Endodermal cell (in vitro differentiated cells): ENCODE measurements around the gene MID1. TPM values are rescaled to one million over a fixed set of nuclear protein-coding genes. Genes with fewer than 3 reads are reported as not detected.
A peak's percentile ranks its signal among the peaks of the same experiment; 100 is the strongest.

Experiments
- DNase-seq: peaks from one replicate; pipeline ENCODE4 v3.0.0-alpha.2; 2017
- H3K27ac ChIP-seq: 2 replicates; pipeline ENCODE4 v1.5.1; 2013; ENCODE audit warnings: mild to moderate bottlenecking, low read depth, low read length, moderate library complexity
- H3K27me3 ChIP-seq: 2 replicates; pipeline ENCODE4 v1.6.1; 2013; ENCODE audit warnings: mild to moderate bottlenecking, low read length, moderate library complexity; ENCODE audit not compliant: insufficient read depth, control insufficient read depth, poor library complexity, severe bottlenecking
- H3K36me3 ChIP-seq: 2 replicates; pipeline ENCODE4 v1.7.0; 2013; ENCODE audit warnings: mild to moderate bottlenecking, low read length, moderate library complexity; ENCODE audit not compliant: control insufficient read depth, insufficient read depth
- H3K4me1 ChIP-seq: one replicate; pipeline ENCODE4 v1.7.0; 2013; ENCODE audit warnings: low read length; ENCODE audit not compliant: control insufficient read depth, insufficient read depth
- H3K4me3 ChIP-seq: 2 replicates; pipeline ENCODE4 v1.5.1; 2013; ENCODE audit warnings: mild to moderate bottlenecking, low read length, moderate library complexity
- H3K9ac ChIP-seq: 2 replicates; pipeline ENCODE4 v1.6.1; 2013; ENCODE audit warnings: mild to moderate bottlenecking, low read length, moderate library complexity; ENCODE audit not compliant: poor library complexity, severe bottlenecking; ENCODE audit errors: extremely low read depth
- H3K9me3 ChIP-seq: 2 replicates; pipeline ENCODE4 v1.6.1; 2013; ENCODE audit warnings: mild to moderate bottlenecking, low read length, moderate library complexity; ENCODE audit not compliant: control insufficient read depth
- H3K27ac Mint-ChIP-seq: 2 replicates; pipeline ENCODE4 v1.8.0; 2020; ENCODE audit warnings: mixed read lengths
- H3K27me3 Mint-ChIP-seq: 2 replicates; pipeline ENCODE4 v1.8.0; 2021; ENCODE audit warnings: mild to moderate bottlenecking, mixed read lengths; ENCODE audit not compliant: insufficient read depth
- H3K36me3 Mint-ChIP-seq: 2 replicates; pipeline ENCODE4 v1.8.0; 2020; ENCODE audit warnings: low read depth, mixed read lengths
- H3K4me1 Mint-ChIP-seq: 2 replicates; pipeline ENCODE4 v1.8.0; 2020; ENCODE audit warnings: mixed read lengths
- H3K4me3 Mint-ChIP-seq: 2 replicates; pipeline ENCODE4 v1.8.0; 2020; ENCODE audit warnings: mild to moderate bottlenecking, moderate library complexity, mixed read lengths
- H3K9me3 Mint-ChIP-seq: 2 replicates; pipeline ENCODE4 v1.8.0; 2020; ENCODE audit warnings: mild to moderate bottlenecking, mixed read lengths
- CTCF ChIP-seq: fragments of 200-600 bp; sonication (generic); conservative IDR thresholded peaks from 2 replicates; pipeline ENCODE4 v1.5.0; 2021; ENCODE audit warnings: antibody characterized with exemption, mild to moderate bottlenecking
- WGBS, 2 experiments: methylation state at CpG; one replicate each; pipeline versions ENCODE4 v1.1.5 to v1.1.7; 2013; ENCODE audit warnings: missing lambda C conversion rate in 2 of 2, mixed read lengths in 1 of 2; ENCODE audit not compliant: insufficient coverage in 1 of 2, insufficient read length in 1 of 2; 5-methylcytosine and 5-hydroxymethylcytosine counted together
- total RNA-seq, 2 donors: library from RNA; stranded (reverse); fragmentation: NEBNext Ultra II Directional in 1 of 2; extraction: Animal tissue kit (Norgen Biotek cat#: 25700) in 1 of 2; gene quantifications; 2 replicates in 1 of 2; 3 replicates in 1 of 2; pipeline ENCODE4 v1.2.1, GENCODE V29; 2021

Gene MID1
- total RNA-seq, 2 donors from 2014 or later, result 23.5 to 24.9 TPM

GRCh38 chrX:10447564-10448214 is 172.7 kb downstream of the MID1 start:
- H3K27me3 Mint-ChIP-seq, result peaks cover 3% of the 10 kb centered on the region
- 97 to 100% methylated on average over 1 to 2 of the region's 4 CpGs for WGBS, 2 experiments
- no peak overlapping the region for H3K4me3 Mint-ChIP-seq
- H3K9me3 Mint-ChIP-seq, result peaks cover 61% of the 10 kb centered on the region
- no peaks in the 10 kb centered on the region for H3K4me1 ChIP-seq
- no peak overlapping the region for H3K4me3 ChIP-seq
- no peak for TF ChIP-seq CTCF
- H3K36me3 ChIP-seq, result no peaks in the 10 kb centered on the region
- H3K9ac ChIP-seq, result no peak overlapping the region
- DNase-seq, result no peak
- no peak overlapping the region for H3K27ac ChIP-seq
- H3K9me3 ChIP-seq, result no peaks in the 10 kb centered on the region
- peaks cover 13% of the 10 kb centered on the region for H3K36me3 Mint-ChIP-seq
- no peaks in the 10 kb centered on the region for H3K27me3 ChIP-seq
- no peaks in the 10 kb centered on the region for H3K4me1 Mint-ChIP-seq
- no peak overlapping the region for H3K27ac Mint-ChIP-seq

- Histone ChIP-seq H3K36me3 (no peaks in the 10 kb centered on the region), H3K27ac (no peak overlapping the region), H3K27me3 (no peaks in the 10 kb centered on the region), H3K9ac (no peak overlapping the region), H3K9me3 (no peaks in the 10 kb centered on the region), H3K4me3 (no peak overlapping the region), H3K4me1 (no peaks in the 10 kb centered on the region)
- 72% methylated on average over 2 of the region's 2 CpGs; no CpG with 5 or more reads in 1 of the 2 experiments for WGBS, 2 experiments
- Mint-ChIP-seq H3K4me3 (no peak overlapping the region), H3K36me3 (peaks cover 2% of the 10 kb centered on the region), H3K9me3 (peaks cover 61% of the 10 kb centered on the region), H3K27me3 (peaks cover 10% of the 10 kb centered on the region), H3K4me1 (no peaks in the 10 kb centered on the region), H3K27ac (no peak overlapping the region)
- no peak for DNase-seq
- peak; percentile 49 for TF ChIP-seq CTCF
Observed at GRCh38 chrX:10444204-10444603, 176.2 kb downstream of the MID1 start.

GRCh38 chrX:10441464-10441863 is 178.9 kb downstream of the MID1 start:
- Mint-ChIP-seq H3K27ac (no peak overlapping the region), H3K36me3 (no peaks in the 10 kb centered on the region), H3K4me3 (no peak overlapping the region), H3K4me1 (no peaks in the 10 kb centered on the region), H3K27me3 (peaks cover 10% of the 10 kb centered on the region), H3K9me3 (peaks cover 60% of the 10 kb centered on the region)
- H3K27me3 ChIP-seq, result no peaks in the 10 kb centered on the region
- 21% methylated on average over 1 of the region's 1 CpG; no CpG with 5 or more reads in 1 of the 2 experiments for WGBS, 2 experiments
- no peak for DNase-seq
- no peaks in the 10 kb centered on the region for H3K9me3 ChIP-seq
- H3K4me1 ChIP-seq, result no peaks in the 10 kb centered on the region
- TF ChIP-seq CTCF, result no peak
- no peak overlapping the region for H3K9ac ChIP-seq
- H3K4me3 ChIP-seq, result no peak overlapping the region
- no peak overlapping the region for H3K27ac ChIP-seq
- no peaks in the 10 kb centered on the region for H3K36me3 ChIP-seq
